DOHH2 (cell line): ENCODE results near the gene NFIB.

Experiments used
- H3F3A ChIP-seq: fragments of 200-600 bp; sonication (generic), shearing (Covaris generic); 2 replicates; pipeline ENCODE4 v1.6.0; 2016; ENCODE audit warnings: antibody characterized with exemption, mild to moderate bottlenecking; ENCODE audit not compliant: control insufficient read depth, insufficient read depth
- H3K27ac ChIP-seq: fragments of 200-600 bp; sonication (generic); 2 replicates; pipeline ENCODE4 v1.5.1; 2014; ENCODE audit warnings: low read depth, mild to moderate bottlenecking, low read length, moderate library complexity
- H3K27me3 ChIP-seq: fragments of 200-600 bp; sonication (generic); 2 replicates; pipeline ENCODE4 v1.6.1; 2014; ENCODE audit warnings: mild to moderate bottlenecking, low read length, mixed read lengths; ENCODE audit not compliant: control insufficient read depth
- H3K36me3 ChIP-seq: fragments of 200-600 bp; sonication (generic); 2 replicates; pipeline ENCODE4 v1.6.1; 2014; ENCODE audit warnings: mild to moderate bottlenecking, low read length, moderate library complexity, mixed read lengths; ENCODE audit not compliant: control insufficient read depth
- H3K4me1 ChIP-seq: fragments of 200-600 bp; sonication (generic); 2 replicates; pipeline ENCODE4 v1.6.1; 2014; ENCODE audit warnings: mild to moderate bottlenecking, low read length, mixed read lengths; ENCODE audit not compliant: control insufficient read depth
- H3K4me2 ChIP-seq: fragments of 200-600 bp; sonication (generic); 2 replicates; pipeline ENCODE4 v1.6.0; 2014; ENCODE audit warnings: mild to moderate bottlenecking, low read length, moderate library complexity
- H3K4me3 ChIP-seq: fragments of 200-600 bp; sonication (generic); 2 replicates; pipeline ENCODE4 v1.5.1; 2014; ENCODE audit warnings: mild to moderate bottlenecking, low read length, mixed read lengths
- H3K79me2 ChIP-seq: fragments of 200-600 bp; sonication (generic); 2 replicates; pipeline ENCODE4 v1.6.1; 2014; ENCODE audit warnings: mild to moderate bottlenecking, low read length, mixed read lengths; ENCODE audit not compliant: control insufficient read depth
- H3K9me2 ChIP-seq: fragments of 200-600 bp; sonication (generic); replicated peaks from 2 replicates; pipeline ENCODE4 v1.6.1; 2014; ENCODE audit warnings: mild to moderate bottlenecking, low read length, mixed read lengths; ENCODE audit not compliant: control insufficient read depth
- H3K9me3 ChIP-seq: fragments of 200-600 bp; sonication (generic); 2 replicates; pipeline ENCODE4 v1.6.1; 2014; ENCODE audit warnings: antibody characterized with exemption, low read length, mixed read lengths; ENCODE audit not compliant: control insufficient read depth, insufficient read depth
- H4K20me1 ChIP-seq: fragments of 200-600 bp; sonication (generic); 2 replicates; pipeline ENCODE4 v1.6.0; 2014; ENCODE audit warnings: low read depth, mild to moderate bottlenecking, antibody characterized with exemption, low read length, moderate library complexity; ENCODE audit not compliant: control insufficient read depth, insufficient read depth
- EZH2phosphoT487 ChIP-seq: fragments of 200-600 bp; sonication (generic); IDR thresholded peaks from 2 replicates; pipeline ENCODE4 v1.6.1; 2017; ENCODE audit warnings: borderline replicate concordance, mild to moderate bottlenecking, antibody characterized with exemption, low read length, moderate library complexity, mixed read lengths
- TF ChIP-seq, protein P1 (sequence below): fragments of 200-600 bp; sonication (generic); IDR thresholded peaks from one replicate; pipeline ENCODE4 v1.5.1; 2014; ENCODE audit warnings: antibody characterized with exemption, mild to moderate bottlenecking, low read depth, low read length; ENCODE audit not compliant: poor library complexity, severe bottlenecking

NFIB gene

DNA sequence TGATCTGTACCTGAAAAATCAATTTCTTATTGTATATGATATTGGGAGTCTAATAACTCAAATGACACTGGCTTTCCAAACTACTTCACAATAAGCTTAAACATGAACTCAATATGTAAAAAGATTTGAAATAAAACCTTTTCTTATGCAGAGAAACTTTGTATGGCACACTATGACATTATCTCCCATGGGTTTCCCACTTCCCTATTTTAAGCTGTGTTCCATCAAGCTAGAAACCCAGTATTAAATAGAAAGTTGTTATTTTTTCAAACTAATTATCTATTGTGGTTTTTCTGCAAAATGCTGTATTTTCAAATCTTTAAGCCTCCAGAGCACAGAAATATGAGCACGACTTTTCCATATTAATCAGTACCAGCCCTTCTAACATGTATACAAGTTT is 174.7 kb downstream of the NFIB start:
- Histone ChIP-seq H3K9me2 (no peaks in the 10 kb centered on the region), H3K9me3 (no peaks in the 10 kb centered on the region), H3K36me3 (no peaks in the 10 kb centered on the region), H3K27ac (no peak overlapping the region), H4K20me1 (no peaks in the 10 kb centered on the region), H3F3A (no peaks in the 10 kb centered on the region), H3K4me2 (no peak overlapping the region), H3K4me1 (no peaks in the 10 kb centered on the region), H3K79me2 (no peaks in the 10 kb centered on the region), H3K4me3 (no peak overlapping the region), H3K27me3 (no peaks in the 10 kb centered on the region)
- TF ChIP-seq, protein P1, sequence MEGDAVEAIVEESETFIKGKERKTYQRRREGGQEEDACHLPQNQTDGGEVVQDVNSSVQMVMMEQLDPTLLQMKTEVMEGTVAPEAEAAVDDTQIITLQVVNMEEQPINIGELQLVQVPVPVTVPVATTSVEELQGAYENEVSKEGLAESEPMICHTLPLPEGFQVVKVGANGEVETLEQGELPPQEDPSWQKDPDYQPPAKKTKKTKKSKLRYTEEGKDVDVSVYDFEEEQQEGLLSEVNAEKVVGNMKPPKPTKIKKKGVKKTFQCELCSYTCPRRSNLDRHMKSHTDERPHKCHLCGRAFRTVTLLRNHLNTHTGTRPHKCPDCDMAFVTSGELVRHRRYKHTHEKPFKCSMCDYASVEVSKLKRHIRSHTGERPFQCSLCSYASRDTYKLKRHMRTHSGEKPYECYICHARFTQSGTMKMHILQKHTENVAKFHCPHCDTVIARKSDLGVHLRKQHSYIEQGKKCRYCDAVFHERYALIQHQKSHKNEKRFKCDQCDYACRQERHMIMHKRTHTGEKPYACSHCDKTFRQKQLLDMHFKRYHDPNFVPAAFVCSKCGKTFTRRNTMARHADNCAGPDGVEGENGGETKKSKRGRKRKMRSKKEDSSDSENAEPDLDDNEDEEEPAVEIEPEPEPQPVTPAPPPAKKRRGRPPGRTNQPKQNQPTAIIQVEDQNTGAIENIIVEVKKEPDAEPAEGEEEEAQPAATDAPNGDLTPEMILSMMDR: no peak
- no peak for TF ChIP-seq EZH2phosphoT487

DNA sequence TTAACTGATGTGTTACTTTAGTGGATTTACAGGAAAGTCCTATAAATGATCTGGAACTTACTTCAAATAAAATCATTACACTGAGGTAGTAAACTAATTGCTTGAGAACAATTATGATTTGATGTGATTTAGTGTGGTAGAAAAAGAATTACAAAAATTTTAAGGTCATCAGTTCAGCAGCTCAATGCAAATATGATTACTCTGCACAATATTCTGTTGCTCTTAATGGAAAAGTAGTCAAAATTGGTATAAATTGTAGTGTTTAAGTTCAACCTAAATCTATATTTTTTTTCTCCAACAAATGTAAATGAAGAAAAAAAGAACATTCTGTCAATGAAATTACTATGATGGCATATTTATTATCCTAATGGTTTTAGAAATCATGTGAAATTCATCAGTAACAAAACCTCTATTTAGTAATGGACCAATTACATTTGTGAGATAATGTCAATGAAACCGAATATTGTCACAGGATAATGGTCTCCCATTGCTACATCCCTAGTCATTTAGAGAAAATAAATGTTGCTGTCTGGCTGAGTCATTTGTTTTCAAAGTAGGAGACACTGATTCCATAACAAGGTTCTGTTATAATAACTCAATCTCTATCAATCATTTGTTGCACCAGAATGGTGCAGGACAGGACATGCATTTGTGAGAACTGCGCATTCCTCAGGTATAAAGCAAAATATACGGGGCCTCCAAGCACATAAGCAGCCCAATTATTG is 177.1 kb downstream of the NFIB start:
- H3K27me3 ChIP-seq: no peaks in the 10 kb centered on the region
- H3K27ac ChIP-seq: no peak overlapping the region
- TF ChIP-seq, protein P1: no peak
- TF ChIP-seq EZH2phosphoT487: no peak

DNA sequence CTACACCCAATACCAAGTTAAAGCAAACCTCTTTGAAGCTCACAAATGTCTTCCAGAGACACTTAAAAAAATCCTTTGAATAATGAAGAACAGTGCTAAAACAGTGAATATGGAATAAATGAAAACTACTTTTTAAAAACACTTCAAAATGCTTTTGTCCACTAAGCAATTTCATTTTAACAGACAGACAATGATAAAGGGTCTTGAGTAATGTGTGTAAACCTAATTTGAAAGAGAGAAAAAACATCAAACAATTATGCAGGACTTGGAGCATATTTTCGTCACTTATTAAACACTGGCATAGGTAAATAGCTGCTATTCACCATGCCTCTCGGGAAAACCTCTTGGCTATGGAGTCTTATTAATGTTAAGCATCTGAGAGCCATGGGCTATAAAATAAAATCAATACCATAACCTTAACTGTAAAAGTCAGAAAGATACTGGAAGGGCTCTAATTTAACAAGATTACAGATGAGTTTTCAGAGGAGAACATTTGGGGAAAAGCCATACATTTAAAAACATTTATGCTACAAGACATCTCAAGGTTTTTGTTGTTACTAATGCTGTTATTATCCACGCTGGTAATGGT is 177.8 kb downstream of the NFIB start:
- Histone ChIP-seq H3K9me2 (no peaks in the 10 kb centered on the region), H3F3A (no peaks in the 10 kb centered on the region), H3K27ac (no peak overlapping the region), H3K79me2 (no peaks in the 10 kb centered on the region), H3K4me1 (no peaks in the 10 kb centered on the region), H3K36me3 (no peaks in the 10 kb centered on the region), H3K27me3 (no peaks in the 10 kb centered on the region), H4K20me1 (no peaks in the 10 kb centered on the region), H3K9me3 (no peaks in the 10 kb centered on the region), H3K4me3 (no peak overlapping the region), H3K4me2 (no peak overlapping the region)
- no peak for TF ChIP-seq EZH2phosphoT487
- TF ChIP-seq, protein P1: no peak

More for the DNA sequence above, 177.1 kb downstream of the NFIB start:
- Histone ChIP-seq H3K36me3 (no peaks in the 10 kb centered on the region), H4K20me1 (no peaks in the 10 kb centered on the region), H3K4me2 (no peak overlapping the region), H3K9me2 (no peaks in the 10 kb centered on the region), H3K9me3 (no peaks in the 10 kb centered on the region), H3K4me3 (no peak overlapping the region), H3F3A (no peaks in the 10 kb centered on the region), H3K4me1 (no peaks in the 10 kb centered on the region), H3K79me2 (no peaks in the 10 kb centered on the region)
